ENCODE measurements around the gene LVRN.
A peak's percentile ranks its signal among the peaks of the same experiment; 100 is the strongest.

The LVRN gene

GRCh38 chr5:116063950-116064349, 101.7 kb downstream of the LVRN start:
- H3K27me3 ChIP-seq (ENCODE audit: low read depth, low read length), result peaks cover 26% of the 10 kb centered on the region
- H3K79me2 ChIP-seq (ENCODE audit: low read length), result no peaks in the 10 kb centered on the region
- H3K4me1 ChIP-seq (ENCODE audit: low read length), result 0 out of 2 replicates have a peak, but pooled peaks cover 3% of the 10 kb centered on the region
- no peak overlapping the region for H2AFZ ChIP-seq (ENCODE audit: low read depth, low read length)
- H3K9ac ChIP-seq (ENCODE audit: low read length), result no peak overlapping the region
- H3K4me2 ChIP-seq (ENCODE audit: low read length), result no peak overlapping the region
- H3K27ac ChIP-seq (ENCODE audit: low read length), result no peak overlapping the region
- no peaks in the 10 kb centered on the region for H4K20me1 ChIP-seq (ENCODE audit: insufficient read depth, low read length)
- H3K4me3 ChIP-seq (ENCODE audit: low read length), result no peak overlapping the region
- no peaks in the 10 kb centered on the region for H3K36me3 ChIP-seq (replicated peaks; ENCODE audit: low read depth, low read length)
- TF ChIP-seq CTCF (IDR thresholded peaks at IDR 0.05; ENCODE audit: low read depth, low read length) (no peak), EZH2phosphoT487 (IDR thresholded peaks at IDR 0.05; ENCODE audit: low read depth) (no peak)
- no peaks in the 10 kb centered on the region for H3K9me3 ChIP-seq (ENCODE audit: insufficient read depth, low read length)

GRCh38 chr5:116068028-116068632, 105.9 kb downstream of the LVRN start:
- Histone ChIP-seq H3K79me2 (ENCODE audit: low read length) (no peaks in the 10 kb centered on the region), H3K4me3 (ENCODE audit: low read length) (no peak overlapping the region), H3K27ac (ENCODE audit: low read length) (no peak overlapping the region), H3K4me2 (ENCODE audit: low read length) (no peak overlapping the region), H2AFZ (ENCODE audit: low read depth, low read length) (no peak overlapping the region), H3K36me3 (replicated peaks; ENCODE audit: low read depth, low read length) (no peaks in the 10 kb centered on the region), H3K9me3 (ENCODE audit: insufficient read depth, low read length) (no peaks in the 10 kb centered on the region), H3K27me3 (ENCODE audit: low read depth, low read length) (peaks cover 15% of the 10 kb centered on the region), H3K4me1 (ENCODE audit: low read length) (0 out of 2 replicates have a peak, but pooled peaks cover 3% of the 10 kb centered on the region), H3K9ac (ENCODE audit: low read length) (no peak overlapping the region), H4K20me1 (ENCODE audit: insufficient read depth, low read length) (no peaks in the 10 kb centered on the region)
- TF ChIP-seq CTCF (IDR thresholded peaks at IDR 0.05; ENCODE audit: low read depth, low read length) (peak; percentile 82), EZH2phosphoT487 (IDR thresholded peaks at IDR 0.05; ENCODE audit: low read depth) (no peak)

GRCh38 chr5:116071211-116071610, 108.9 kb downstream of the LVRN start:
- Histone ChIP-seq H3K27ac (ENCODE audit: low read length) (no peak overlapping the region), H3K79me2 (ENCODE audit: low read length) (no peaks in the 10 kb centered on the region), H3K9ac (ENCODE audit: low read length) (no peak overlapping the region), H3K4me3 (ENCODE audit: low read length) (no peak overlapping the region), H3K36me3 (replicated peaks; ENCODE audit: low read depth, low read length) (no peaks in the 10 kb centered on the region), H3K4me2 (ENCODE audit: low read length) (no peak overlapping the region), H4K20me1 (ENCODE audit: insufficient read depth, low read length) (no peaks in the 10 kb centered on the region), H3K27me3 (ENCODE audit: low read depth, low read length) (peaks cover 14% of the 10 kb centered on the region), H3K4me1 (ENCODE audit: low read length) (peaks cover 18% of the 10 kb centered on the region), H2AFZ (ENCODE audit: low read depth, low read length) (no peak overlapping the region), H3K9me3 (ENCODE audit: insufficient read depth, low read length) (no peaks in the 10 kb centered on the region)
- TF ChIP-seq CTCF (IDR thresholded peaks at IDR 0.05; ENCODE audit: low read depth, low read length) (no peak), EZH2phosphoT487 (IDR thresholded peaks at IDR 0.05; ENCODE audit: low read depth) (no peak)

GRCh38 chr5:116075191-116075831, 113.0 kb downstream of the LVRN start:
- H3K27ac ChIP-seq (ENCODE audit: low read length), result peak overlapping the region; percentile 81
- TF ChIP-seq CTCF (IDR thresholded peaks at IDR 0.05; ENCODE audit: low read depth, low read length), result no peak
- TF ChIP-seq EZH2phosphoT487 (IDR thresholded peaks at IDR 0.05; ENCODE audit: low read depth), result no peak
- H2AFZ ChIP-seq (ENCODE audit: low read depth, low read length), result no peak overlapping the region
- peaks cover 4% of the 10 kb centered on the region for H3K27me3 ChIP-seq (ENCODE audit: low read depth, low read length)
- H3K4me1 ChIP-seq (ENCODE audit: low read length), result peaks cover 26% of the 10 kb centered on the region
- no peaks in the 10 kb centered on the region for H4K20me1 ChIP-seq (ENCODE audit: insufficient read depth, low read length)
- H3K36me3 ChIP-seq (replicated peaks; ENCODE audit: low read depth, low read length), result no peaks in the 10 kb centered on the region
- no peaks in the 10 kb centered on the region for H3K9me3 ChIP-seq (ENCODE audit: insufficient read depth, low read length)
- H3K9ac ChIP-seq (ENCODE audit: low read length), result no peak overlapping the region; the same call in 1 of the 2 replicates
- H3K4me2 ChIP-seq (ENCODE audit: low read length), result peak overlapping the region; percentile 68
- no peaks in the 10 kb centered on the region for H3K79me2 ChIP-seq (ENCODE audit: low read length)
- H3K4me3 ChIP-seq (ENCODE audit: low read length), result no peak overlapping the region
